Liver (tissue), 2 donors: Measurements from ENCODE around the gene SCARB1.

Source experiments
- CTCF ChIP-seq: fragments of 150-350 bp; IDR thresholded peaks from 2 replicates; pipeline ENCODE4 v1.5.1; 2017; ENCODE audit warnings: improper control_type of control experiment, low read depth, low read length; ENCODE audit not compliant: missing input control
- TF ChIP-seq, protein P1 (sequence below): IDR thresholded peaks from 2 replicates; pipeline ENCODE4 v1.6.1; 2016; ENCODE audit warnings: antibody characterized with exemption, mild to moderate bottlenecking
- donor health status: healthy.

GRCh38 chr12:124790650-124791400 is 72.8 kb downstream of the SCARB1 start:
- TF ChIP-seq, protein P1, sequence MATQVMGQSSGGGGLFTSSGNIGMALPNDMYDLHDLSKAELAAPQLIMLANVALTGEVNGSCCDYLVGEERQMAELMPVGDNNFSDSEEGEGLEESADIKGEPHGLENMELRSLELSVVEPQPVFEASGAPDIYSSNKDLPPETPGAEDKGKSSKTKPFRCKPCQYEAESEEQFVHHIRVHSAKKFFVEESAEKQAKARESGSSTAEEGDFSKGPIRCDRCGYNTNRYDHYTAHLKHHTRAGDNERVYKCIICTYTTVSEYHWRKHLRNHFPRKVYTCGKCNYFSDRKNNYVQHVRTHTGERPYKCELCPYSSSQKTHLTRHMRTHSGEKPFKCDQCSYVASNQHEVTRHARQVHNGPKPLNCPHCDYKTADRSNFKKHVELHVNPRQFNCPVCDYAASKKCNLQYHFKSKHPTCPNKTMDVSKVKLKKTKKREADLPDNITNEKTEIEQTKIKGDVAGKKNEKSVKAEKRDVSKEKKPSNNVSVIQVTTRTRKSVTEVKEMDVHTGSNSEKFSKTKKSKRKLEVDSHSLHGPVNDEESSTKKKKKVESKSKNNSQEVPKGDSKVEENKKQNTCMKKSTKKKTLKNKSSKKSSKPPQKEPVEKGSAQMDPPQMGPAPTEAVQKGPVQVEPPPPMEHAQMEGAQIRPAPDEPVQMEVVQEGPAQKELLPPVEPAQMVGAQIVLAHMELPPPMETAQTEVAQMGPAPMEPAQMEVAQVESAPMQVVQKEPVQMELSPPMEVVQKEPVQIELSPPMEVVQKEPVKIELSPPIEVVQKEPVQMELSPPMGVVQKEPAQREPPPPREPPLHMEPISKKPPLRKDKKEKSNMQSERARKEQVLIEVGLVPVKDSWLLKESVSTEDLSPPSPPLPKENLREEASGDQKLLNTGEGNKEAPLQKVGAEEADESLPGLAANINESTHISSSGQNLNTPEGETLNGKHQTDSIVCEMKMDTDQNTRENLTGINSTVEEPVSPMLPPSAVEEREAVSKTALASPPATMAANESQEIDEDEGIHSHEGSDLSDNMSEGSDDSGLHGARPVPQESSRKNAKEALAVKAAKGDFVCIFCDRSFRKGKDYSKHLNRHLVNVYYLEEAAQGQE = no peak
- no peak for TF ChIP-seq CTCF
